Ovary (tissue), 9 donors: ENCODE data around the gene ACTN1. TPM values are rescaled to one million over a fixed set of nuclear protein-coding genes. Genes with fewer than 3 reads are reported as not detected.

Source experiments
- DNase-seq, 5 donors: peaks; one replicate each; pipeline ENCODE4 v3.0.0-alpha.2; 2019 to 2020
- H3K27ac ChIP-seq, 2 donors: fragments of 200-600 bp; one replicate each; pipeline versions ENCODE4 v1.5.1 to v1.8.0; 2019 to 2022
- H3K27me3 ChIP-seq: fragments of 200-600 bp; one replicate; pipeline ENCODE4 v1.8.0; 2022
- H3K36me3 ChIP-seq: fragments of 200-600 bp; sonication (generic); one replicate; pipeline ENCODE4 v1.5.1; 2019
- H3K4me1 ChIP-seq: one replicate; pipeline ENCODE4 v1.8.1; 2013; ENCODE audit warnings: mild to moderate bottlenecking, moderate library complexity; ENCODE audit not compliant: insufficient read depth
- H3K4me3 ChIP-seq: fragments of 200-600 bp; sonication (generic); one replicate; pipeline ENCODE4 v1.5.1; 2017
- H3K9me3 ChIP-seq, 2 donors: fragments of 200-600 bp in 1 of 2; sonication (generic) in 1 of 2; one replicate each; pipeline versions ENCODE4 v1.5.1 to v1.8.1; 2013 to 2019; ENCODE audit warnings: mild to moderate bottlenecking in 1 of 2, moderate library complexity in 1 of 2
- CTCF ChIP-seq, 3 donors: fragments of 450-650 bp in 2 of 3; fragments of 200-600 bp in 1 of 3; IDR thresholded peaks; one replicate each; pipeline versions ENCODE4 v1.5.1 to v1.8.0; 2016 to 2022; ENCODE audit warnings: antibody characterized with exemption in 3 of 3, mild to moderate bottlenecking in 1 of 3
- EP300 ChIP-seq: sonication (generic); formaldehyde crosslinking; IDR thresholded peaks from one replicate; pipeline ENCODE4 v1.6.1; 2017; ENCODE audit warnings: antibody characterized with exemption
- POLR2A ChIP-seq: fragments of 450-650 bp; IDR thresholded peaks from one replicate; pipeline ENCODE4 v1.6.1; 2017; ENCODE audit warnings: antibody characterized with exemption, mild to moderate bottlenecking, moderate library complexity
- WGBS, 3 donors: extraction: QIAGEN DNeasy Blood & Tissue Kit in 1 of 3; methylation state at CpG; one replicate each; pipeline versions ENCODE4 v1.1.5 to v1.1.7; 2013 to 2017; 5-methylcytosine and 5-hydroxymethylcytosine counted together
- intact Hi-C, 4 donors: fragments of 100-400 bp; cut with DNase I; formaldehyde crosslinking; loops; one replicate each; pipeline versions ENCODE4 v1.11.0 to v1.15.1; 2022 to 2023
- polyA plus RNA-seq, 2 donors: library from polyadenylated mRNA; stranded (reverse); fragments of 200-250 nt in 1 of 2; fragments of 350-450 nt in 1 of 2; fragmentation: Illumina TruSeq in 1 of 2; extraction: RNeasy Lipid Tissue Mini Kit (QIAGEN cat#74804) in 1 of 2; gene quantifications; one replicate each; pipeline ENCODE4 v1.2.3, GENCODE V29; 2013 to 2014
- small RNA-seq: library from RNA; depleted of rRNA; stranded (forward); fragments of <200 nt; gene quantifications from one replicate; pipeline ENCODE3, GENCODE V24; 2016
- total RNA-seq, 7 donors: library from RNA; depleted of rRNA in 2 of 7; stranded (reverse); fragments of >200 nt in 2 of 7; fragmentation: NEBNext Ultra II Directional in 3 of 7; extraction: Animal tissue kit (Norgen Biotek cat#: 25700) in 3 of 7; gene quantifications; one replicate each; pipeline versions ENCODE4 v1.1.0 to v1.2.4, GENCODE V29; 2016 to 2023
- donor health status: DM: no; HTN: no; CAD: no; lungs with moderate emphysema.
- donor health status: DM: no; HTN: no; CAD: no.
- donor health status: Bipolar disorder and iron deficiency.
- donor health status: DM: yes; HTN: yes; CAD: no.
- donor health status: DM: no; HTN: no; CAD: no.
- donor health status: DM: yes; HTN: yes; CAD: no.

ACTN1 gene
- total and polyA plus RNA-seq, 9 donors: 39.0 to 203 (median 138) TPM

- intact Hi-C loops: loop anchor here in 3 of 4 donors (5.0 to 10.0 kb wide), 4 partner anchors 892 to 990 kb away; no protein-coding TSS in a partner anchor
- WGBS, 3 donors: 16 to 30% (median 16%) methylated on average over 11 of the region's 11 CpGs
- no peaks in the 10 kb centered on the region for H3K36me3 ChIP-seq
- no peaks in the 10 kb centered on the region for H3K27me3 ChIP-seq
- H3K4me3 ChIP-seq: no peak overlapping the region
- peak; percentile 75 to 83 (median 79) for TF ChIP-seq CTCF (IDR thresholded peaks at IDR 0.05)
- no peak for TF ChIP-seq POLR2A
- TF ChIP-seq EP300: no peak
- peak; percentile 81 to 94 (median 89) for DNase-seq
- H3K4me1 ChIP-seq: peaks cover 5% of the 10 kb centered on the region
- no peak overlapping the region for H3K27ac ChIP-seq
- H3K9me3 ChIP-seq: no peaks in the 10 kb centered on the region
Measured at GRCh38 chr14:68824517-68825347, 154.4 kb downstream of the ACTN1 start.

- Histone ChIP-seq H3K27me3 (no peaks in the 10 kb centered on the region), H3K4me3 (no peak overlapping the region), H3K9me3 (no peaks in the 10 kb centered on the region), H3K36me3 (no peaks in the 10 kb centered on the region), H3K27ac (no peak overlapping the region), H3K4me1 (peaks cover 8% of the 10 kb centered on the region)
- 100% methylated on average over 1 of the region's 1 CpG for WGBS, 3 donors
- intact Hi-C loops: loop anchor here in 3 of 4 donors (5.0 to 10.0 kb wide), 4 partner anchors 892 to 989 kb away; no protein-coding TSS in a partner anchor
- no peak for TF ChIP-seq EP300
- no peak for TF ChIP-seq POLR2A
- TF ChIP-seq CTCF (IDR thresholded peaks at IDR 0.05): no peak
- DNase-seq: no peak
Measured at GRCh38 chr14:68824207-68824516, 154.9 kb downstream of the ACTN1 start.

Small RNA genes within 50 kb of the gene (small RNA-seq; reads per million reads assigned to genes)
- gene BANF1P1: not detected
- gene HMGN1P3: not detected
- not detected for gene RPS29P1

Other genes starting within 250 kb of the ACTN1 start
- 1,000 to 10,000 TPM in 2 of 7 donors, 100 to 1,000 TPM in 5; 412 to 1,074 (median 693) TPM for gene ZFP36L1, start 186.2 kb downstream of the ACTN1 start, total RNA-seq
- 100 to 1,000 TPM; 336 to 525 TPM for gene ZFP36L1, start 186.2 kb downstream of the ACTN1 start, polyA plus RNA-seq
- 10 to 100 TPM; 24.9 to 50.1 (median 42.4) TPM for gene DCAF5, start 173.8 kb upstream of the ACTN1 start, total RNA-seq
- gene DCAF5, start 173.8 kb upstream of the ACTN1 start, polyA plus RNA-seq: 10 to 100 TPM; 25.4 to 42.5 TPM
- gene EXD2, start 212.2 kb upstream of the ACTN1 start, total RNA-seq: 10 to 100 TPM; 11.3 to 21.4 (median 17.0) TPM
- gene EXD2, start 212.2 kb upstream of the ACTN1 start, polyA plus RNA-seq: 10 to 100 TPM; 12.2 to 23.1 TPM